CD4-positive, alpha-beta T cell treated with Interleukin-6 for 4 hours (primary cell): ENCODE measurements around the gene CEP112.
A peak's percentile ranks its signal among the peaks of the same experiment; 100 is the strongest.
"Not testable (repeated sequence)": the region's sequence is repeated elsewhere in the genome, so short reads cannot be mapped to it uniquely, and the experiment has no call there.

Experiments used
- DNase-seq: peaks from one replicate; pipeline ENCODE4 v3.0.0-alpha.2; 2020; ENCODE audit warnings: mixed read lengths

Gene CEP112

GRCh38 chr17:66210208-66210574 is 18.3 kb upstream of the CEP112 start:
- no peak for DNase-seq

- no peak for DNase-seq
Observed at GRCh38 chr17:66207936-66208335, 16.0 kb upstream of the CEP112 start.

- DNase-seq = no peak
Observed at GRCh38 chr17:66203274-66204015, 11.5 kb upstream of the CEP112 start.

GRCh38 chr17:66200685-66201092 is 8.8 kb upstream of the CEP112 start:
- DNase-seq = peak; percentile 68

- no peak for DNase-seq
Observed at GRCh38 chr17:66198242-66198641, 6.3 kb upstream of the CEP112 start.

- DNase-seq = no peak
Observed at GRCh38 chr17:66192378-66192687, 400 bp upstream of the CEP112 start.

GRCh38 chr17:66190738-66191592 is 968 bp downstream of the CEP112 start:
- DNase-seq = peak; percentile 9

- no peak for DNase-seq
Observed at GRCh38 chr17:66187718-66188117, 4.2 kb downstream of the CEP112 start.

GRCh38 chr17:66185862-66186261 is 6.1 kb downstream of the CEP112 start:
- no peak for DNase-seq

- DNase-seq = no peak
Observed at GRCh38 chr17:66184392-66184791, 7.5 kb downstream of the CEP112 start.

GRCh38 chr17:66183529-66183928 is 8.4 kb downstream of the CEP112 start:
- DNase-seq = no peak

GRCh38 chr17:66178642-66179041 is 13.3 kb downstream of the CEP112 start:
- no peak for DNase-seq

GRCh38 chr17:66177048-66177447 is 14.9 kb downstream of the CEP112 start:
- DNase-seq = no peak

GRCh38 chr17:66175892-66176291 is 16.0 kb downstream of the CEP112 start:
- no peak for DNase-seq

- DNase-seq = no peak
Observed at GRCh38 chr17:66172691-66173223, 19.2 kb downstream of the CEP112 start.

GRCh38 chr17:66172144-66172543 is 19.8 kb downstream of the CEP112 start:
- no peak for DNase-seq

- no peak for DNase-seq
Observed at GRCh38 chr17:66171692-66172091, 20.2 kb downstream of the CEP112 start.

GRCh38 chr17:66171172-66171571 is 20.8 kb downstream of the CEP112 start:
- DNase-seq = no peak

- no peak for DNase-seq
Observed at GRCh38 chr17:66169839-66170238, 22.1 kb downstream of the CEP112 start.

- no peak for DNase-seq
Observed at GRCh38 chr17:66167189-66167815, 24.6 kb downstream of the CEP112 start.

- DNase-seq = peak; percentile 12
Observed at GRCh38 chr17:66165537-66166123, 26.3 kb downstream of the CEP112 start.

- not testable (repeated sequence) for DNase-seq
Observed at GRCh38 chr17:66155055-66155454, 36.9 kb downstream of the CEP112 start.

GRCh38 chr17:66152756-66153155 is 39.2 kb downstream of the CEP112 start:
- DNase-seq = no peak
